Ascending aorta (tissue), 2 donors: ENCODE results near the gene PITPNC1. TPM values are rescaled to one million over a fixed set of nuclear protein-coding genes. Genes with fewer than 3 reads are reported as not detected.

ENCODE experiments used
- DNase-seq, 2 donors: peaks; one replicate each; pipeline ENCODE4 v3.0.0-alpha.2; 2019; ENCODE audit warnings: low spot score in 2 of 2
- H3K27ac ChIP-seq, 2 donors: fragments of 200-600 bp; sonication (generic); one replicate each; pipeline ENCODE4 v1.5.1; 2016 to 2017; ENCODE audit warnings: mild to moderate bottlenecking in 1 of 2
- H3K27me3 ChIP-seq: fragments of 200-600 bp; sonication (generic); one replicate; pipeline ENCODE4 v1.5.1; 2017
- H3K36me3 ChIP-seq, 2 donors: fragments of 200-600 bp; sonication (generic); one replicate each; pipeline ENCODE4 v1.5.1; 2016
- H3K4me1 ChIP-seq, 2 donors: fragments of 200-600 bp; sonication (generic); one replicate each; pipeline ENCODE4 v1.5.1; 2016 to 2017; ENCODE audit warnings: mild to moderate bottlenecking in 1 of 2
- H3K4me3 ChIP-seq, 2 donors: fragments of 200-600 bp; sonication (generic); one replicate each; pipeline ENCODE4 v1.5.1; 2016 to 2017; ENCODE audit warnings: mild to moderate bottlenecking in 1 of 2
- H3K9me3 ChIP-seq, 2 donors: fragments of 200-600 bp; sonication (generic); one replicate each; pipeline ENCODE4 v1.5.1; 2016
- CTCF ChIP-seq, 3 experiments: fragments of 200-600 bp in 2 of 3; fragments of 450-650 bp in 1 of 3; sonication (generic) in 2 of 3; IDR thresholded peaks; one replicate each; pipeline ENCODE4 v1.5.1; 2016 to 2019; ENCODE audit warnings: antibody characterized with exemption in 3 of 3, mild to moderate bottlenecking in 1 of 3, moderate library complexity in 1 of 3
- intact Hi-C: fragments of 100-400 bp; cut with DNase I; formaldehyde crosslinking; loops from one replicate; pipeline ENCODE4 v1.15.1; 2023
- total RNA-seq: library from RNA; depleted of rRNA; stranded (reverse); fragments of >200 nt; gene quantifications from one replicate; pipeline ENCODE4 v1.1.0, GENCODE V29; 2016

PITPNC1 gene
- total RNA-seq, 1 donor from 2014 or later, result 10.9 TPM

- H3K27ac ChIP-seq, result no peak overlapping the region
- no peak for DNase-seq
- no peaks in the 10 kb centered on the region for H3K27me3 ChIP-seq
- no peak for TF ChIP-seq CTCF (IDR thresholded peaks at IDR 0.05)
- H3K4me1 ChIP-seq, result no peaks in the 10 kb centered on the region
- H3K9me3 ChIP-seq, result no peaks in the 10 kb centered on the region
- H3K36me3 ChIP-seq, result no peaks in the 10 kb centered on the region
- H3K4me3 ChIP-seq, result no peak overlapping the region
- intact Hi-C loops, result no loop called here
Observed at GRCh38 chr17:67566656-67567055, 189.6 kb downstream of the PITPNC1 start.

- Histone ChIP-seq H3K27me3 (no peaks in the 10 kb centered on the region), H3K36me3 (no peaks in the 10 kb centered on the region), H3K27ac (no peak overlapping the region), H3K4me3 (no peak overlapping the region), H3K4me1 (no peaks in the 10 kb centered on the region), H3K9me3 (no peaks in the 10 kb centered on the region)
- no peak for TF ChIP-seq CTCF (IDR thresholded peaks at IDR 0.05)
- no peak for DNase-seq
- intact Hi-C loops, result no loop called here
Observed at GRCh38 chr17:67569015-67569451, 192.0 kb downstream of the PITPNC1 start.

- TF ChIP-seq CTCF (IDR thresholded peaks at IDR 0.05), result no peak
- DNase-seq, result no peak
- H3K36me3 ChIP-seq, result no peaks in the 10 kb centered on the region
- no peaks in the 10 kb centered on the region for H3K27me3 ChIP-seq
- no peak overlapping the region for H3K27ac ChIP-seq
- no peaks in the 10 kb centered on the region for H3K9me3 ChIP-seq
- H3K4me1 ChIP-seq, result no peaks in the 10 kb centered on the region
- H3K4me3 ChIP-seq, result no peak overlapping the region
- intact Hi-C loops, result no loop called here
Observed at GRCh38 chr17:67569873-67570272, 192.8 kb downstream of the PITPNC1 start.

GRCh38 chr17:67570797-67571196 lies 193.7 kb downstream of the PITPNC1 start:
- intact Hi-C loops, result no loop called here
- H3K4me3 ChIP-seq, result no peak overlapping the region
- DNase-seq, result no peak
- no peaks in the 10 kb centered on the region for H3K4me1 ChIP-seq
- H3K27ac ChIP-seq, result no peak overlapping the region
- no peaks in the 10 kb centered on the region for H3K9me3 ChIP-seq
- TF ChIP-seq CTCF (IDR thresholded peaks at IDR 0.05), result no peak
- H3K27me3 ChIP-seq, result no peaks in the 10 kb centered on the region
- H3K36me3 ChIP-seq, result no peaks in the 10 kb centered on the region

GRCh38 chr17:67571478-67571877 lies 194.4 kb downstream of the PITPNC1 start:
- no peaks in the 10 kb centered on the region for H3K27me3 ChIP-seq
- DNase-seq, result no peak
- TF ChIP-seq CTCF (IDR thresholded peaks at IDR 0.05), result no peak
- H3K36me3 ChIP-seq, result no peaks in the 10 kb centered on the region
- no peaks in the 10 kb centered on the region for H3K4me1 ChIP-seq
- intact Hi-C loops, result no loop called here
- H3K4me3 ChIP-seq, result no peak overlapping the region
- H3K9me3 ChIP-seq, result no peaks in the 10 kb centered on the region
- H3K27ac ChIP-seq, result no peak overlapping the region

- intact Hi-C loops, result no loop called here
- no peak for TF ChIP-seq CTCF (IDR thresholded peaks at IDR 0.05)
- no peaks in the 10 kb centered on the region for H3K36me3 ChIP-seq
Observed at GRCh38 chr17:67573987-67574657, 197.0 kb downstream of the PITPNC1 start.

More at GRCh38 chr17:67573987-67574657, 197.0 kb downstream of the PITPNC1 start:
- Histone ChIP-seq H3K27ac (no peak overlapping the region), H3K9me3 (no peaks in the 10 kb centered on the region), H3K4me1 (no peaks in the 10 kb centered on the region), H3K27me3 (no peaks in the 10 kb centered on the region), H3K4me3 (no peak overlapping the region)
- no peak for DNase-seq
